Measurements from ENCODE around the gene SGSM1. TPM values are rescaled to one million over a fixed set of nuclear protein-coding genes. Genes with fewer than 3 reads are reported as not detected.

SGSM1 gene
- 0.20 and 0.21 TPM in 2 replicates for total RNA-seq

DNA sequence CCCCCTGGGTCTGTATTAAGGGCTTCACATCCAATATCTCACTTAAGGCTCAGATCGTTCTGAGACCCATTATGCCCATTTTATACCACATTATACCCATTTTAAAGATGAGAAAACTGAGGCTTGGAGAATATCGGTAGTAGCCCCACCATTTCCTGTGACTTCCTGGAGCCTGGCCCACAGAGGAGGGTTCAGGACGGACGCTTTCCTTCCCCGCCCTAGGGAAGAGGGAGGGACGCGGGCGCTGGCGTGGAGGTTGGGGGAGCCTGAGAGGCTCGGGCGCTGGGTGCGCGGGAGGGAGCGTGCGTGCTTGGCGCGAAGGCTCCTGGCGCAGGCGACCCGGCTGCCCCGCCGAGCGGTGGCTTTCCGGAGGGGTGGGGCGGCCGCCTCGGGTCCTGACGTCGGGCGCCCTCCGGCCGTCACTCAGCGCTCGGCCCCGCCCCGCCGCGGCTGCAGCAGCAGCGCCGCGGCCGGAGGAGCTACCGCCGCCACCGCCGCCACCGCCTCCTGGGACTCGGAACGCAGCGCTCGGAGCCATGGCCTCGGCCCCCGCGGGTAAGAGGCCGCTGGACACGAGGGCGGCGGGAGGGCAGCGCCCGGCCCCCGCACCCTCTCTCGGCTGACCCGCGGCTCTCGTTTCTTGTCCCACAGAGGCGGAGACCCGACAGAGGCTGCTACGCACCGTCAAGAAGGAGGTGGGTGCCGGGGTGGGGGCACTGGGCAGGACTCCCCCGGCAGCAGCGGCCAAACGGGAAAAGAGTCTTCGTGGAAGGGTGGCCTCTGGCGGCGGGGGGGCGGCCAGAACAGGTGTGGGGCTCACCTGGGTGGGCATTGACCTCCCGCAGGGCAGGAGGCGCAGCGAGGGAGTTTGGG, at the start of gene SGSM1:
SGSM1 (plus strand) TSS at position 422 of the 873 bp plus-strand sequence; CDS start at position 537, 115 bp downstream.
- DNase-seq (ENCODE audit: low read depth, low spot score): no peak

GRCh38 chr22:24758164-24758799, 47.7 kb upstream of the SGSM1 start:
- no peak for DNase-seq (ENCODE audit: low read depth, low spot score)

- DNase-seq (ENCODE audit: low read depth, low spot score): no peak
Observed at GRCh38 chr22:24759765-24760164, 46.2 kb upstream of the SGSM1 start.

- no peak for DNase-seq (ENCODE audit: low read depth, low spot score)
Observed at GRCh38 chr22:24760708-24761306, 45.2 kb upstream of the SGSM1 start.

DNA sequence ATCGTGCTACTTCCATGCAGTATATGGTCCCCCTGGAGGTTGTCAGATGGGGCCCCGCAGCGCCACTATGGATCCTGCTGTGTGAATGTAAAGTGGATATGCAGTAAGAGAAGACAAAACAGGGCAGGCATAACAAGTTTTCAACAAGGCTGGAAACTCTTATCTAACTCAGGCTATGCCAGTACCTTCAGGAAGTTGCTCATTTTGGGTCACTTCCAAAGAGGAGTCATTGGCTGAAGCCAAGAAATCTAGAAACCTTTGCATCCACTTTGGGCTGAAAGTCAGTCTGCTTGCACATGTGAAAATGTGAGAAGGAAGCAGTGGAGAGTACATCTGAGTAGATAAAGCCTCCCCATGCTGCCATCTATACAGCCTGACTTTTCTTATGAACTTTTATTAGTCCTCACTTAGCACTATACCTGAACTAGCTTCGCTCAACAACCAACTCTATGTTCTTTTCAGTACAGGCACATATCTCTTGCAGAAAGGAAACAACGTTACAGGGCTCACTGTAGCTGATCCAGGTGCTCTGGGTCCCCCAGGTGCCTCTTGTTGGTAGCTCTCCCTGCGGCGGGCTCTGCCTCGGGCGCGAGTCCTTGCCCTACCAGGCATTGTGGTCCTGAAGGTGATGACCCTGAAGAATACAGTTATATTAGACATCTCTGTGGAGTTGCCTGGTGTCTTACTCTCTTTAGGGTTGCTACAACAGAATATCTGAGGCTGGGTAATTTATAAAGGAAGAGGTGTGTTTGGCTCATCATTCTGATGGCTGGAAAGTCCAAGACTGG, 43.9 kb upstream of the SGSM1 start:
- peak; percentile 44 for DNase-seq (ENCODE audit: low read depth, low spot score)

GRCh38 chr22:24763872-24764485, 42.0 kb upstream of the SGSM1 start:
- DNase-seq (ENCODE audit: low read depth, low spot score): no peak

DNA sequence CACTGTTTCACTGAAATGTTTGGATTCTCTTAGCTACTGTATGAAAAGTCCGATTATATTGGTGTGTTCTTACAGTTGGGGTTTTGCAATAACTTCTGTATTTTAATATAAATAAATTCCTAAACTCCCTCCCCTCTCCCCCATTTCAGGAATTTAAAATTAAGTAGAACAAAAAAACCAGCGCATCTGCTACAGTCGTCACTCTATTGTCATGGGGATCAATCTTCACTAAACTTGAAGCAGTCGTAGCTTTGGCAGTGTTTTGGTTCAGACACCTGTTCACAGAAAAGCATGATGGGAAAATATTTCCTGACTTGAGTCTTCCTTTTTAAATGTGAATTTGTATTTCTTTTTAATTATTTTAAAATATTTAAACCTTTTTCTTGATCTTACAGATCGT, 40.8 kb upstream of the SGSM1 start:
- DNase-seq (ENCODE audit: low read depth, low spot score): no peak

DNA sequence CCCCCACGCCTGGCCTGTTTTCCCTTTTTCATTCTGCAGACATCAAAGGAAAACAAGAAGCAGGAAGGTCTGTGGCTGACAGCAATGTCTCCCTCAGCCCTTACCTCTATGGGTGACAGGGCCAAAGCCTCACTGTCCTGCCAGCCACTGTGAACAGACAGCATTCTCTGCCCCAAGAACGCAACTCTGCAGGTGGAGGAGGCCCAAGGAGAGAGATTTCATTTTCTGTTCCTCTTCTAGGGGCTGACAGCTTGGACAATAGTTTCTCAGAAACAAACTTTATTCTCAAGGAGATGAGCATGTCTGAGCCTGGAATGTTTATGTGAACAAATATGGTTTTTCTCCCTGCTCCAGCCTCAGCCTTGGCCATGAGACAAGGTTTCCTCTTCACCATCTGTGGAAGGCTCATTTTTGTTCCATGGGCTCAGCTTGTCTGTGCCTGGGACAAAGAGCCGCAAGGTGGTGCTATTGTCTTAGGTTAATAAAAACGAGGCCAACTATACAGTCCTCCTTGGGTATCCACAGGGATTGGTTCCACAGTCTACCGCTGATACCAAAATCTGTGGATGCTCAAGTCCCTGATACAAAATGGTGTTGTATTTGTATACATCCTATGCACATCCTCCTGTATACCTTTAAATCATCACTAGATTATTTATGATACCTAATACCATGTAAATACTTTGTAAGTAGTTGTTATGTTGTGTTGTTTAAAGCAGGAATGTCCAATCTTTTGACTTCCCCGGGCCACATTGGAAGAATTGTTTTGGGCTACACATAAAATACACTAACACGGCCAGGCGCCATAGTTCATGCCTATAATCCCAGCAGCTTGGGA, 37.3 kb upstream of the SGSM1 start:
- DNase-seq (ENCODE audit: low read depth, low spot score): no peak

GRCh38 chr22:24772493-24773220, 33.4 kb upstream of the SGSM1 start:
- peak; percentile 43 for DNase-seq (ENCODE audit: low read depth, low spot score)

DNA sequence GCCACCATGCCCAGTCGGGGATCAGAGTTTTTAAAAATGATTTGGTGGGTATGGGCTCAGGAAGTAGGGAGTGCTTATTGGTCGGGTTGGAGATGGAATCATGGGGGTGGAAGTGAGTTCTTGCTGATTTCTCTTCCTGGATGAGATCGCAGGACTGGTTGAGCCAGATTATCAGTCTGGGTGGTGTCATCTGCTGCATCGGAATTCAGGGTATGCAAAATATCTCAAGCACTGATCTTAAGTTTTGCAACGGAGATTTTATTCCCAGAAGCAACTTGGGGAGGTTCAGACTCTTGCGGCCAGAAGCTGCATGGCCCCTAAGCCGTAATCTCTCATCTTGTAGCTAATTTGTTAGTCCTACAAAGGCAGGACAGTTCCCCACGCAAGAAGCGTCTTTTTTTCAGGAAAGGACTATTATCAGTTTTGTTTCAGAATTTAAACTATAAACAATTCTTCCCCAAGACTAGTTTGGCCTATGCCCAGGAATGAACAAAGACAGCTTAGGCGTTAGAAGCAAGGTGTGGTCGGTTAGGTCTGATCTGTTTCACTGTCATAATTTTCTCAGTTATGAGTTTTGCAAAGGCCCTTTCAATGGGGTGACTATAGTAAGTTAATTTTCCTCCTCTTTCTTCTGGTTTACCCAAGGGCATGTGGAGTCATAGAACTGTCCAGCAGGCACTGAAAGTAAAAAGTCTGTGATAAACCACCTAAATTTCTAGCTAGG, 30.1 kb upstream of the SGSM1 start:
- DNase-seq (ENCODE audit: low read depth, low spot score): no peak

DNA sequence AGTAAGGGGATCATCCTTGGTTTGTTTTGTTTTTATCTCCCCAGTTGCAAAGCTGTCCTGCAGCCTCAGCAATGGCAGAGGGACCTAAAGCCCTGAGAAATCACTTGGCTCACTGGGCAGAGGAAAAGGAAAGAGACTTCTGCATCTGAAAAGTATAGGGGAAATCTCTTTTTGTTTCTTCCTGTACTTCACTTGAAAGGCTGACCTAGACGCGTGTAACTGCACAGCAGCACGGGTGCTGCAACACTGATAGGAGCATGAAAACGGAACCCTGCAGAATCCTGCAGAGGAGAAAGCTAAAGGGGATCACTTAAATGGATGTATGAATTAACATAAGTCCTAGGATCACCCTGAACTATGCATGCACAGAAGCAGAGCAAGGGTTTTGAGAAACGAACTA, 29.5 kb upstream of the SGSM1 start:
- no peak for DNase-seq (ENCODE audit: low read depth, low spot score)

- no peak for DNase-seq (ENCODE audit: low read depth, low spot score)
Observed at GRCh38 chr22:24789516-24789915, 16.5 kb upstream of the SGSM1 start.

DNA sequence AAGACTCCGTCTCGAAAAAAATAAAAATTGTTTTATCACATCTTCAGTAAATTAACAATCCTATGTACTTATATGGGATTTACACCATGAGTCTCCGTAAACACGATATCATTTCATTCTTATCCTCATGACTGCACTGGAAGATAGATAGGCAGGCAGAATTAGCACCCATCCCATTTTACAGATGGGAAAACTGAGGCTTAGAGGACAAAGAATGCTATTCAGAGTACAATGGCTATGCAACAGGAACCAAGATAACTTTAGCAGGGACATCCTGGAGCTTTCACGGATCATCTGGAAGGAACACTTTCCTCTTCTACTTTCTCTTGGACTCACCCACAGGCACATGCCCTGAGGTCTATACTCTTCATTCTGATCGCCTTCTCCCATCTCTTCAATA, 14.6 kb upstream of the SGSM1 start:
- no peak for DNase-seq (ENCODE audit: low read depth, low spot score)

DNA sequence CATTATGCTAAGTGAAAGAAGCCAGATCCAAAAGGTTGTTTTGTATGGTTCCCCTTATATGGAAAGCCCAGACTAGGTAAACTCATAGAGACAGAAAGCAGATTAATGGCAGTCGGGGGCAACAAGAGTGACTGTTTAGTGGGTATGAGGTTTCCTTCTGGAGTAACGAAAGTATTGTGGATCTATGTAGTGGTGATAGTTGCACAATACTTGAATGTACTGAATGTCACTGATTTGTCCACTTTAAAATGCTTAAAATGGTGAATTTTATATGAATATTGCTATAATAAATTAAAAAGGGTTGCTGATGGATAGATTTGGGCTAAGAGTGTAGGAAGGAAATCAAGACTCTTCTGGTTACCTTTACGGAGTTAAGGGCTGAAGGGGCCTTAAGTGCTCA, 10.0 kb upstream of the SGSM1 start:
- no peak for DNase-seq (ENCODE audit: low read depth, low spot score)

DNA sequence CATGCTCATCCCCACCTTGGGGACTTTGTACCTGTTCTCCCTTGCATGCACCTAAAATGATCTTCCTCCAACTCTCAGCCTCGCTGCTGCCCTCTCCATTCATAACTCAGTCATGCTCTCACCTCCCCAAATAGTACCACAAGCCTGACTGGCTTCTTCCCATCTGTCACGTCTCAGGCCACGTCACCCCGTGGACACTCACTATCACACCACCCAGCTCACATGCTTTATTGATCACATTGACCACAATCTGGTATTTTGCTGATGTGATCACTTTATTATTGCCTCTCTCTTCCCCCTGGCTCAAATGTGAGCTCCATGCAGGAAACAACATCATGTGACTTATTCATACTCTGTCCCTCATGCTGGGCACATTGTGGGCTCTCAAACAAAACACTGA, 9.2 kb upstream of the SGSM1 start:
- DNase-seq (ENCODE audit: low read depth, low spot score): no peak

GRCh38 chr22:24801901-24802465, 4.0 kb upstream of the SGSM1 start:
- DNase-seq (ENCODE audit: low read depth, low spot score): no peak

DNA sequence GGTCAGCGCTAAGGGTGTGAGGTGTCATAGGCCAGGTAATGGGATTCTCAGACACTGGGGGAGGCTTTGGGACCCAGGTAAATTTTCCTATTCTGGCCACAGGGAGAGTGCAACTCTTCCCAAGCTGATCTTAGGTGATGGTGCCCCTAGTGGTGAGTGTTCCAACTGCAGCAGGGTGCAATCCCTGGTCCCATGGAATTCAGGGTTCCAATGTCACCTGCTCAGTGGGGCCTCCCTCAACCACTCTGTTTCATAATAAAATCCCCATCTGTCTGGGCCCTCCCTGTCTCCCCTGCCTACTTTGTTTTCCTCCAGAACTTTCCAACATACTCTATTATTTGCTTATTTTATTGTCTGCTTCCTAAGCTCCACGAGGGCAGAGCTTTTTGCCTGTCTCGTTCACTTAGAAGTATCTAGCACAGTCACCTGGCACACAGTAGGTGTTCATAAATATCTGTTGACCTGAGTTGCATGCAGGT, 2.9 kb upstream of the SGSM1 start:
- DNase-seq (ENCODE audit: low read depth, low spot score): no peak

DNA sequence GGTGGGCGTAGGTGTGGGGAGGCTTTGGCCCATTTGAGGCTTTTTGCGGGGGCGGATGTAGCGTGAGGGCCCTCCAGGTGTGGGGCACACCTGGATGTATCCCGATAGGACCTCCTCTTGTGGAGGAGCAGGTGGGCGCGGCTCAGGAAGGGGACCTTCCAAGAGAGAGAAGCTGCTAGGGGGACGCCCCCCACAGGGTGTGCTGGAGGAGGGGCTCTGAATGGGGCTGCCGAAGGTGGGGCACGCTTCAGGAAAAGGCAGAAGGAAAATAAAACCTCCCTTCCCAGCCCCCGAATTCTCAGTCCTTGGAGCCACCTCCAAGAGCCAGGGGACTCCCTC, 621 bp downstream of the SGSM1 start:
- no peak for DNase-seq (ENCODE audit: low read depth, low spot score)
